Dendritic cell treated with granulocyte-macrophage colony-stimulating factor and Interleukin-4, amounts not matched to agents 40 ng/mL and 50 ng/mL, for 4 days (primary cell): ENCODE results near the gene SPTBN4.
"Not testable (repeated sequence)": the region's sequence is repeated elsewhere in the genome, so short reads cannot be mapped to it uniquely, and the experiment has no call there.

Experiments used
- H3K27ac Mint-ChIP-seq: one replicate; pipeline ENCODE4 v1.8.0; 2022; ENCODE audit warnings: mild to moderate bottlenecking, mixed read lengths
- H3K27me3 Mint-ChIP-seq: one replicate; pipeline ENCODE4 v1.8.0; 2022; ENCODE audit warnings: mild to moderate bottlenecking, mixed read lengths
- H3K36me3 Mint-ChIP-seq: one replicate; pipeline ENCODE4 v1.8.0; 2022; ENCODE audit warnings: low read depth, mixed read lengths
- H3K4me1 Mint-ChIP-seq: one replicate; pipeline ENCODE4 v1.8.0; 2022; ENCODE audit warnings: low read depth, mixed read lengths
- H3K4me3 Mint-ChIP-seq: one replicate; pipeline ENCODE4 v1.8.0; 2022; ENCODE audit warnings: mild to moderate bottlenecking, moderate library complexity, mixed read lengths
- H3K9me3 Mint-ChIP-seq: one replicate; pipeline ENCODE4 v1.8.0; 2022; ENCODE audit warnings: mixed read lengths
- intact Hi-C: fragments of 100-400 bp; cut with micrococcal nuclease; formaldehyde crosslinking; loops from one replicate; pipeline ENCODE4 v1.15.0; 2022

The SPTBN4 gene

DNA sequence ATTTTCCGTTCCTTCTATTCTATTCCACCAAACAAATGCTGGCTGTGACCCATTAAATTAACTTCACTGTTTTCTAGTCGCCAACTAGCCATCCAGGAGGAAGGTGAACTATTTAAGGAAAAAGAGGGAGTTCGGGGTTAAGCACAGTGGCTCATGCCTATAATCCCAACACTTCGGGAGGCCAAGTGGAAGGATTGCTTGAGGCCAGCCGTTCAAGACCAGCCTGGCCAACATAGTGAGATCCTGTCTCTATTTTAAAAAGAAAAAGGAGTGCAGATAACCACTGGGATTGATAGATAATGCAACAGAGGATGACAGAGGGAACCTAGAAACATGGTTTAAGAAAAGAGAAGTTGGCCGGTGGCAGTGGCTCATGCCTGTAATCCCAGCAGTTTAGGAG is 44.7 kb downstream of the SPTBN4 start:
- Mint-ChIP-seq H3K4me1 (peaks cover 7% of the 10 kb centered on the region), H3K27me3 (peaks cover 63% of the 10 kb centered on the region), H3K4me3 (no peak overlapping the region), H3K9me3 (no peaks in the 10 kb centered on the region), H3K27ac (no peak overlapping the region), H3K36me3 (no peaks in the 10 kb centered on the region)
- intact Hi-C loops, result no loop called here

DNA sequence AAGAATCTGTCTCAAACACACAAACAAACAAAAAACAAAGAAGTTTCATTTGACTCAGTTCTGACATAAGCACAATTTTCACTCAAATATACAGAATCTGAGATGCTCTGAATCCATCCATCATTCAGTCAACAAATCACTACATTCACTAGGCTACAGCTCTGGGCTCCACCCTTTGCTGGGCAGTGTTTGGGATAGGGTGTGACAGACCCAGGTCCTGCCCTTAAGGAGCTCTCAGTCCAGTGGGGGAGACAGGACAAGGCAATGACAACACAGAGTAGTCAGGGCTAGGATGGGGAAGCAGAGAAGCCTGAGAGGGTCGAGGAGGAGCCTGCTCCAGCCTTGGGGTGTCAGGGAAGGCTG is 45.3 kb downstream of the SPTBN4 start:
- Mint-ChIP-seq H3K27me3 (peaks cover 67% of the 10 kb centered on the region), H3K9me3 (no peaks in the 10 kb centered on the region), H3K36me3 (no peaks in the 10 kb centered on the region), H3K27ac (no peak overlapping the region), H3K4me3 (peak overlapping the region; percentile 27), H3K4me1 (peaks cover 7% of the 10 kb centered on the region)
- intact Hi-C loops, result no loop called here

GRCh38 chr19:40512473-40513344 is 45.9 kb downstream of the SPTBN4 start:
- peaks cover 72% of the 10 kb centered on the region for H3K27me3 Mint-ChIP-seq
- no peaks in the 10 kb centered on the region for H3K36me3 Mint-ChIP-seq
- intact Hi-C loops, result no loop called here
- H3K4me3 Mint-ChIP-seq, result peak overlapping the region; percentile 27
- H3K27ac Mint-ChIP-seq, result no peak overlapping the region
- no peaks in the 10 kb centered on the region for H3K9me3 Mint-ChIP-seq
- peaks cover 7% of the 10 kb centered on the region for H3K4me1 Mint-ChIP-seq

- H3K27ac Mint-ChIP-seq, result no peak overlapping the region
Observed at GRCh38 chr19:40513345-40513678, 46.5 kb downstream of the SPTBN4 start.

GRCh38 chr19:40513741-40514315 is 47.0 kb downstream of the SPTBN4 start:
- H3K9me3 Mint-ChIP-seq, result no peaks in the 10 kb centered on the region
- no peak overlapping the region for H3K27ac Mint-ChIP-seq
- intact Hi-C loops, result no loop called here
- peaks cover 74% of the 10 kb centered on the region for H3K27me3 Mint-ChIP-seq
- H3K4me3 Mint-ChIP-seq, result no peak overlapping the region
- H3K36me3 Mint-ChIP-seq, result no peaks in the 10 kb centered on the region
- peaks cover 7% of the 10 kb centered on the region for H3K4me1 Mint-ChIP-seq

More at GRCh38 chr19:40513345-40513678, 46.5 kb downstream of the SPTBN4 start:
- no peak overlapping the region for H3K4me3 Mint-ChIP-seq
- intact Hi-C loops, result no loop called here
- no peaks in the 10 kb centered on the region for H3K36me3 Mint-ChIP-seq
- peaks cover 7% of the 10 kb centered on the region for H3K4me1 Mint-ChIP-seq
- H3K27me3 Mint-ChIP-seq, result peaks cover 74% of the 10 kb centered on the region
- no peaks in the 10 kb centered on the region for H3K9me3 Mint-ChIP-seq

- H3K9me3 Mint-ChIP-seq, result no peaks in the 10 kb centered on the region
- H3K4me3 Mint-ChIP-seq, result no peak overlapping the region
- H3K27me3 Mint-ChIP-seq, result peaks cover 75% of the 10 kb centered on the region
- H3K36me3 Mint-ChIP-seq, result no peaks in the 10 kb centered on the region
- intact Hi-C loops, result no loop called here
- no peak overlapping the region for H3K27ac Mint-ChIP-seq
- H3K4me1 Mint-ChIP-seq, result peaks cover 8% of the 10 kb centered on the region
Observed at GRCh38 chr19:40517248-40517647, 50.4 kb downstream of the SPTBN4 start.

- no peak overlapping the region for H3K4me3 Mint-ChIP-seq
- H3K36me3 Mint-ChIP-seq, result no peaks in the 10 kb centered on the region
- H3K27me3 Mint-ChIP-seq, result peaks cover 60% of the 10 kb centered on the region
- H3K27ac Mint-ChIP-seq, result no peak overlapping the region
- peaks cover 5% of the 10 kb centered on the region for H3K4me1 Mint-ChIP-seq
- no peaks in the 10 kb centered on the region for H3K9me3 Mint-ChIP-seq
- intact Hi-C loops, result loop anchor here (5.0 kb wide), 1 partner anchor 113 kb away; no protein-coding TSS in a partner anchor
Observed at GRCh38 chr19:40519352-40520322, 52.8 kb downstream of the SPTBN4 start.

DNA sequence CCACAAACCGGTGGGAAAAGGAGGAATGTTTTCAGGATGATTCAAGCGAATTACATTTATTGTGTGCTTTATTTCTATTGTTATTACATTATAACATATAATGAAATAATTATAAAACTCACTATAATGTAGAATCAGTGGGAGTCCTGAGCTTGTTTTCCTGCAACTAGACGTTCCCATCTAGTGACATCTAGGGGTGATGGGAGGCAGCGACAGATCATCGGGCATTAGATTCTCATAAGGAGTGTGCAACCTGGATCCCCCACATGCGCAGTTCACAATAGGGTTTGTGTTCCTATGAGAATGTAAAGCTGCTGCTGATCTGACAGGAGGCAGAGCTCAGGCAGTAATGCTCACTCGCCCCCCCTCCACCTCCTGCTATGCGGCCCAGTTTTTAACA is 54.5 kb downstream of the SPTBN4 start:
- Mint-ChIP-seq H3K27ac (no peak overlapping the region), H3K27me3 (peaks cover 63% of the 10 kb centered on the region), H3K9me3 (no peaks in the 10 kb centered on the region), H3K4me1 (peaks cover 5% of the 10 kb centered on the region), H3K4me3 (no peak overlapping the region), H3K36me3 (no peaks in the 10 kb centered on the region)
- intact Hi-C loops, result loop anchor here (5.0 kb wide), 1 partner anchor 111 kb away; no protein-coding TSS in a partner anchor

- H3K27ac Mint-ChIP-seq, H3K4me3 Mint-ChIP-seq: not testable (repeated sequence)
Observed at GRCh38 chr19:40521900-40522299, 55.1 kb downstream of the SPTBN4 start.

DNA sequence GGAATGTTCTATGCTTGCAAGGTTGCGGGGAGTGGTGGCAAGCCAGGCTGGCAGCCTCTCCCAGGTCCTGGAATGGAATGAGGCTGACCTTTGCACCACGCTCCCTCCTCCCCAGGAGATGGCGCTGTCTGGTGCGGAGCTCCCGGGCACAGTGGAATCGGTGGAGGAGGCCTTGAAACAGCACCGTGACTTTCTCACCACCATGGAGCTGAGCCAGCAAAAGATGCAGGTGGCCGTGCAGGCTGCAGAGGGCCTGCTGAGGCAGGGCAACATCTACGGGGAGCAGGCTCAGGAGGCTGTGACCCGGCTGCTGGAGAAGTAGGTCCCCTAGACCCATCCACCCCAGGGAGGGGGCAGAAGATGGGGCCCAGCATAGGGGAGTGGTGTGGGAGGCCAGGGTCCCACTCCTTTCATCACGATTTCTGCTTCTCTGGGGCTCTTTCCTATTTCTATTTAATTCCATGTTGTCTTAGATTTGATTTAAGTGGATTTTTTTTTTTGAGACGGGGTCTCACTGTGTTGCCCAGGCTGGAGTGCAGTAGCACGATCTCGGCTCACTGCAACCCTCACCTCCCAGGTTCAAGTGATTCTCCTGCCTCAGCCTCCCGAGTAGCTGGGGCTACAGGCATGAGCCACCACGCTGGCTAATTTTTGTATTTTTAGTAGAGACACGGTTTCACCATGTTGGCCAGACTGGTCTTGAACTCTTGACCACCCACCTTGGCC is 56.7 kb downstream of the SPTBN4 start:
- Mint-ChIP-seq H3K4me1 (peaks cover 5% of the 10 kb centered on the region), H3K27me3 (peaks cover 59% of the 10 kb centered on the region), H3K36me3 (no peaks in the 10 kb centered on the region), H3K4me3 (no peak overlapping the region), H3K9me3 (no peaks in the 10 kb centered on the region), H3K27ac (no peak overlapping the region)
- intact Hi-C loops, result loop anchor here (5.0 kb wide), 1 partner anchor 109 kb away; no protein-coding TSS in a partner anchor

More at GRCh38 chr19:40521900-40522299, 55.1 kb downstream of the SPTBN4 start:
- not testable (repeated sequence) for H3K36me3 Mint-ChIP-seq, H3K4me1 Mint-ChIP-seq, H3K9me3 Mint-ChIP-seq
- H3K27me3 Mint-ChIP-seq, result peaks cover 63% of the 10 kb centered on the region
- intact Hi-C loops, result loop anchor here (5.0 kb wide), 1 partner anchor 110 kb away; no protein-coding TSS in a partner anchor

GRCh38 chr19:40524133-40524549 is 57.3 kb downstream of the SPTBN4 start:
- Mint-ChIP-seq H3K27me3 (peaks cover 57% of the 10 kb centered on the region), H3K4me3 (no peak overlapping the region), H3K36me3 (no peaks in the 10 kb centered on the region), H3K9me3 (no peaks in the 10 kb centered on the region), H3K27ac (no peak overlapping the region), H3K4me1 (peaks cover 3% of the 10 kb centered on the region)
- intact Hi-C loops, result loop anchor here (5.0 kb wide), 1 partner anchor 108 kb away; no protein-coding TSS in a partner anchor

DNA sequence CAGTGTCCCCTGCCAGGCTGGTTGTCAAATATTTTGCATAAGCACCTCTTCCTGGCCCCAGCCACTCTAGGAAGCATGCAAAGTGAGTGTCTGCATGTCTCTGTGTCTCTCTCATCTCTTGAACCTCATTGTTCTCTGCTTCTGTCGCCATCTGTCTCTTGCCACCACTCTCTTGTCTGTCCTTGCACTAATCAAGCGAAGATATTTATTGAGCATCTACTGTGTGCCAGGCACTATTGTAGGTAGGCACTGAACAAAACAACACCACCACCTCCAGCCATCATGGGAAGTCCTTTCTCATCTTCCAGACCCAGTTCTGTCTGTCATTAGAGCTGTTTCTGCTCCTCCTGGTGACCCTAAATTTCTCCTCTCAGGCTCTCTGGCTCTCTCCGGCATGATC is 57.9 kb downstream of the SPTBN4 start:
- Mint-ChIP-seq H3K9me3 (no peaks in the 10 kb centered on the region), H3K4me3 (no peak overlapping the region), H3K36me3 (no peaks in the 10 kb centered on the region), H3K27me3 (peaks cover 55% of the 10 kb centered on the region), H3K4me1 (peaks cover 3% of the 10 kb centered on the region), H3K27ac (no peak overlapping the region)
- intact Hi-C loops, result loop anchor here (5.0 kb wide), 3 partner anchors 57 to 108 kb away; partner anchors contain the start of genes BLVRB and SPTBN4
